Activated CD4-positive, alpha-beta T cell treated with anti-CD3 and anti-CD28 coated beads, Interleukin-2, amount 50 U/mL, for 16 hours (primary cell): ENCODE data around the gene PHPT1.
"Not testable (repeated sequence)": the region's sequence is repeated elsewhere in the genome, so short reads cannot be mapped to it uniquely, and the experiment has no call there.

Experiments
- DNase-seq: peaks from one replicate; pipeline ENCODE4 v3.0.0-alpha.2; 2020

The PHPT1 gene

GRCh38 chr9:136823136-136824046 lies 25.8 kb upstream of the PHPT1 start:
- DNase-seq: no peak

- no peak for DNase-seq
Measured at GRCh38 chr9:136824496-136825225, 24.5 kb upstream of the PHPT1 start.

GRCh38 chr9:136825295-136826187 lies 23.7 kb upstream of the PHPT1 start:
- no peak for DNase-seq

GRCh38 chr9:136826188-136826541 lies 23.0 kb upstream of the PHPT1 start:
- DNase-seq: no peak

- DNase-seq: no peak
Measured at GRCh38 chr9:136826703-136827582, 22.3 kb upstream of the PHPT1 start.

GRCh38 chr9:136827794-136828473 lies 21.3 kb upstream of the PHPT1 start:
- no peak for DNase-seq

- DNase-seq: no peak
Measured at GRCh38 chr9:136828474-136829140, 20.6 kb upstream of the PHPT1 start.

- no peak for DNase-seq
Measured at GRCh38 chr9:136829412-136829811, 19.8 kb upstream of the PHPT1 start.

- no peak for DNase-seq
Measured at GRCh38 chr9:136829981-136830885, 19.0 kb upstream of the PHPT1 start.

- DNase-seq: no peak
Measured at GRCh38 chr9:136831002-136831719, 18.0 kb upstream of the PHPT1 start.

GRCh38 chr9:136831720-136832104 lies 17.5 kb upstream of the PHPT1 start:
- no peak for DNase-seq

GRCh38 chr9:136832581-136832980 lies 16.6 kb upstream of the PHPT1 start:
- no peak for DNase-seq

GRCh38 chr9:136833381-136834048 lies 15.7 kb upstream of the PHPT1 start:
- not testable (repeated sequence) for DNase-seq

GRCh38 chr9:136835162-136835931 lies 13.9 kb upstream of the PHPT1 start:
- no peak for DNase-seq

- no peak for DNase-seq
Measured at GRCh38 chr9:136835932-136836904, 13.0 kb upstream of the PHPT1 start.

GRCh38 chr9:136837146-136837855 lies 11.9 kb upstream of the PHPT1 start:
- DNase-seq: no peak
